Activated T-cell treated with anti-CD3 and anti-CD28 coated beads, Interleukin-2, amount 50 U/mL, for 72 hours (primary cell): ENCODE data around the gene TMEM233. TPM values are rescaled to one million over a fixed set of nuclear protein-coding genes. Genes with fewer than 3 reads are reported as not detected.

Source experiments
- total RNA-seq, 2 donors: library from RNA; stranded (reverse); gene quantifications; one replicate each; pipeline ENCODE4 v1.2.3, GENCODE V29; 2022

Gene TMEM233
- total RNA-seq, 2 donors from 2014 or later = not detected

Other genes starting within 250 kb of the TMEM233 start
- gene PRKAB1, start 74.4 kb downstream of the TMEM233 start, total RNA-seq = 10 to 100 TPM; 52.3 to 63.7 TPM